Gastroesophageal sphincter (tissue), 4 donors: ENCODE data around the gene GPATCH1. TPM values are rescaled to one million over a fixed set of nuclear protein-coding genes. Genes with fewer than 3 reads are reported as not detected.

Experiments
- ATAC-seq: fragments of 150-250 bp; one replicate; pipeline ENCODE4 v1.9.1; 2016; ENCODE audit warnings: mild to moderate bottlenecking, moderate library complexity
- H3K27ac ChIP-seq, 4 donors: fragments of 200-600 bp; sonication (generic) in 3 of 4; 1 replicate in 3 of 4; 2 replicates in 1 of 4; pipeline ENCODE4 v1.5.1; 2016 to 2019
- H3K27me3 ChIP-seq: fragments of 200-600 bp; sonication (generic); one replicate; pipeline ENCODE4 v1.5.1; 2019
- H3K36me3 ChIP-seq, 2 donors: fragments of 200-600 bp; sonication (generic); one replicate each; pipeline ENCODE4 v1.5.1; 2019; ENCODE audit warnings: control low read depth in 1 of 2
- H3K4me1 ChIP-seq, 3 donors: fragments of 200-600 bp; sonication (generic); 1 replicate in 2 of 3; 2 replicates in 1 of 3; pipeline ENCODE4 v1.5.1; 2016 to 2019; ENCODE audit warnings: control low read depth in 2 of 3
- H3K4me3 ChIP-seq, 2 donors: fragments of 200-600 bp; sonication (generic); one replicate each; pipeline ENCODE4 v1.5.1; 2019; ENCODE audit warnings: mild to moderate bottlenecking in 1 of 2, moderate library complexity in 1 of 2
- H3K9me3 ChIP-seq, 3 donors: fragments of 200-600 bp; sonication (generic); one replicate each; pipeline ENCODE4 v1.5.1; 2017 to 2019; ENCODE audit warnings: control low read depth in 2 of 3
- CTCF ChIP-seq, 4 experiments: fragments of 200-600 bp in 2 of 4; fragments of 450-650 bp in 2 of 4; sonication (generic) in 1 of 4; IDR thresholded peaks; one replicate each; pipeline ENCODE4 v1.5.1; 2017 to 2019; ENCODE audit warnings: antibody characterized with exemption in 4 of 4, mild to moderate bottlenecking in 2 of 4, moderate library complexity in 2 of 4
- EP300 ChIP-seq: sonication (generic); formaldehyde crosslinking; IDR thresholded peaks from one replicate; pipeline ENCODE4 v1.6.1; 2017; ENCODE audit warnings: antibody characterized with exemption, mild to moderate bottlenecking
- POLR2A ChIP-seq, 2 donors: fragments of 450-650 bp; IDR thresholded peaks; one replicate each; pipeline ENCODE4 v1.6.1; 2017; ENCODE audit warnings: antibody characterized with exemption in 2 of 2, mild to moderate bottlenecking in 2 of 2, moderate library complexity in 1 of 2
- POLR2AphosphoS5 ChIP-seq: sonication (generic); formaldehyde crosslinking; IDR thresholded peaks from one replicate; pipeline ENCODE4 v1.6.1; 2017; ENCODE audit warnings: antibody characterized with exemption
- WGBS, 2 donors: methylation state at CpG; one replicate each; pipeline ENCODE4 v1.1.5; 2018; ENCODE audit warnings: low coverage in 1 of 2; 5-methylcytosine and 5-hydroxymethylcytosine counted together
- total RNA-seq, 4 donors: library from RNA; depleted of rRNA; stranded (reverse); fragments of >200 nt; gene quantifications; one replicate each; pipeline ENCODE4 v1.1.0, GENCODE V29; 2016

The GPATCH1 gene
- total RNA-seq, 4 donors from 2014 or later, result 6.2 to 10.4 (median 6.8) TPM

GRCh38 chr19:33075519-33075918 lies 5.5 kb upstream of the GPATCH1 start:
- ATAC-seq, result no peak
- no peaks in the 10 kb centered on the region for H3K36me3 ChIP-seq
- peaks cover 18% of the 10 kb centered on the region for H3K27me3 ChIP-seq
- TF ChIP-seq EP300, result no peak
- TF ChIP-seq CTCF (IDR thresholded peaks at IDR 0.05), result no peak
- no peak for TF ChIP-seq POLR2AphosphoS5
- no peak for TF ChIP-seq POLR2A (IDR thresholded peaks at IDR 0.05)
- no peak overlapping the region for H3K4me3 ChIP-seq
- peaks cover 0 to 3% (median 0%) of the 10 kb centered on the region in 3 donors for H3K4me1 ChIP-seq
- no peaks in the 10 kb centered on the region for H3K9me3 ChIP-seq
- 76% methylated on average over 2 of the region's 2 CpGs; no CpG with 5 or more reads in 1 of the 2 donors for WGBS, 2 donors
- H3K27ac ChIP-seq, result no peak overlapping the region

GRCh38 chr19:33085570-33086128 lies 4.7 kb downstream of the GPATCH1 start:
- ATAC-seq, result no peak
- H3K27me3 ChIP-seq, result no peaks in the 10 kb centered on the region
- no peak overlapping the region for H3K27ac ChIP-seq
- no peak overlapping the region for H3K4me3 ChIP-seq
- 71 to 100% methylated on average over 1 to 2 of the region's 3 CpGs for WGBS, 2 donors
- TF ChIP-seq POLR2AphosphoS5, result no peak
- TF ChIP-seq EP300, result no peak
- TF ChIP-seq CTCF (IDR thresholded peaks at IDR 0.05), result no peak
- no peak for TF ChIP-seq POLR2A (IDR thresholded peaks at IDR 0.05)
- peaks cover 0 to 45% of the 10 kb centered on the region in 2 donors for H3K36me3 ChIP-seq
- peaks cover 0 to 17% (median 9%) of the 10 kb centered on the region in 3 donors for H3K4me1 ChIP-seq
- no peaks in the 10 kb centered on the region for H3K9me3 ChIP-seq

- TF ChIP-seq EP300 (no peak), POLR2A (IDR thresholded peaks at IDR 0.05) (no peak), POLR2AphosphoS5 (no peak), CTCF (IDR thresholded peaks at IDR 0.05) (no peak)
- 75 to 88% methylated on average over 1 of the region's 1 CpG for WGBS, 2 donors
- no peak for ATAC-seq
These were observed 6.0 kb downstream of the GPATCH1 start for GRCh38 chr19:33086955-33087354.

GRCh38 chr19:33089010-33089409 lies 8.0 kb downstream of the GPATCH1 start:
- no peak overlapping the region for H3K4me3 ChIP-seq
- H3K4me1 ChIP-seq, result no peaks in the 10 kb centered on the region
- peaks cover 0 to 78% of the 10 kb centered on the region in 2 donors for H3K36me3 ChIP-seq
- no peaks in the 10 kb centered on the region for H3K27me3 ChIP-seq
- no peaks in the 10 kb centered on the region for H3K9me3 ChIP-seq
- no peak overlapping the region for H3K27ac ChIP-seq
- ATAC-seq, result no peak
- WGBS, 2 donors, result 80 to 83% methylated on average over 3 of the region's 3 CpGs
- TF ChIP-seq POLR2AphosphoS5 (no peak), POLR2A (IDR thresholded peaks at IDR 0.05) (no peak), EP300 (no peak), CTCF (IDR thresholded peaks at IDR 0.05) (no peak)

More at GRCh38 chr19:33086955-33087354, 6.0 kb downstream of the GPATCH1 start:
- H3K27me3 ChIP-seq, result no peaks in the 10 kb centered on the region
- H3K27ac ChIP-seq, result no peak overlapping the region
- H3K36me3 ChIP-seq, result peaks cover 0 to 58% of the 10 kb centered on the region in 2 donors
- no peaks in the 10 kb centered on the region for H3K9me3 ChIP-seq
- peaks cover 0 to 9% (median 4%) of the 10 kb centered on the region in 3 donors for H3K4me1 ChIP-seq
- H3K4me3 ChIP-seq, result no peak overlapping the region

- no peak for ATAC-seq
- TF ChIP-seq EP300, result no peak
- no peak for TF ChIP-seq POLR2AphosphoS5
- TF ChIP-seq CTCF (IDR thresholded peaks at IDR 0.05), result no peak
- TF ChIP-seq POLR2A (IDR thresholded peaks at IDR 0.05), result no peak
- Histone ChIP-seq H3K9me3 (no peaks in the 10 kb centered on the region), H3K27me3 (no peaks in the 10 kb centered on the region), H3K4me3 (no peak overlapping the region), H3K4me1 (no peaks in the 10 kb centered on the region), H3K27ac (no peak overlapping the region), H3K36me3 (peaks cover 0 to 90% of the 10 kb centered on the region in 2 donors)
- 75 to 92% methylated on average over 2 of the region's 3 CpGs for WGBS, 2 donors
These were observed 9.2 kb downstream of the GPATCH1 start for GRCh38 chr19:33090179-33090578.
